Neutrophil (primary cell): Measurements from ENCODE around the gene SCN4A.
A peak's percentile ranks its signal among the peaks of the same experiment; 100 is the strongest.
"Not testable (repeated sequence)": the region's sequence is repeated elsewhere in the genome, so short reads cannot be mapped to it uniquely, and the experiment has no call there.

Experiments used
- H3K27ac ChIP-seq: fragments of 200-600 bp; sonication (generic); 2 replicates; pipeline ENCODE4 v1.5.1; 2016; ENCODE audit warnings: mild to moderate bottlenecking, moderate library complexity
- H3K27me3 ChIP-seq: fragments of 200-600 bp; sonication (generic); 2 replicates; pipeline ENCODE4 v1.6.0; 2016; ENCODE audit warnings: mild to moderate bottlenecking
- H3K36me3 ChIP-seq: fragments of 200-600 bp; sonication (generic); 2 replicates; pipeline ENCODE4 v1.5.1; 2017
- H3K4me1 ChIP-seq, 2 experiments: fragments of 200-600 bp in 1 of 2; sonication (generic) in 1 of 2; 1 replicate in 1 of 2; 2 replicates in 1 of 2; pipeline versions ENCODE4 v1.5.1 to v1.6.1; 2013 to 2016; ENCODE audit warnings: low read depth in 1 of 2, low read length in 1 of 2, mild to moderate bottlenecking in 1 of 2, moderate library complexity in 1 of 2; ENCODE audit not compliant: control insufficient read depth in 1 of 2, insufficient read depth in 1 of 2
- H3K4me3 ChIP-seq, 2 experiments: fragments of 200-600 bp in 1 of 2; sonication (generic) in 1 of 2; 1 replicate in 1 of 2; 2 replicates in 1 of 2; pipeline ENCODE4 v1.5.1; 2013 to 2016; ENCODE audit warnings: low read depth in 1 of 2, low read length in 1 of 2, mild to moderate bottlenecking in 1 of 2, moderate library complexity in 1 of 2
- H3K9me3 ChIP-seq: fragments of 200-600 bp; sonication (generic); 2 replicates; pipeline ENCODE4 v1.5.1; 2016
- CTCF ChIP-seq: fragments of 200-600 bp; sonication (generic); IDR thresholded peaks from 2 replicates; pipeline ENCODE4 v1.5.1; 2016; ENCODE audit warnings: antibody characterized with exemption

Gene SCN4A

GRCh38 chr17:63972796-63973195 is at the start of gene SCN4A:
TSS of gene SCN4A (minus strand) at chr17:63972918. CDS start at chr17:63972841, 77 bp downstream.
- Histone ChIP-seq H3K27me3 (no peaks in the 10 kb centered on the region), H3K9me3 (no peaks in the 10 kb centered on the region), H3K36me3 (no peaks in the 10 kb centered on the region), H3K27ac (no peak within 1 kb of the TSS), H3K4me1 (no peaks in the 10 kb centered on the region), H3K4me3 (no peak within 1 kb of the TSS)
- no peak for TF ChIP-seq CTCF

DNA sequence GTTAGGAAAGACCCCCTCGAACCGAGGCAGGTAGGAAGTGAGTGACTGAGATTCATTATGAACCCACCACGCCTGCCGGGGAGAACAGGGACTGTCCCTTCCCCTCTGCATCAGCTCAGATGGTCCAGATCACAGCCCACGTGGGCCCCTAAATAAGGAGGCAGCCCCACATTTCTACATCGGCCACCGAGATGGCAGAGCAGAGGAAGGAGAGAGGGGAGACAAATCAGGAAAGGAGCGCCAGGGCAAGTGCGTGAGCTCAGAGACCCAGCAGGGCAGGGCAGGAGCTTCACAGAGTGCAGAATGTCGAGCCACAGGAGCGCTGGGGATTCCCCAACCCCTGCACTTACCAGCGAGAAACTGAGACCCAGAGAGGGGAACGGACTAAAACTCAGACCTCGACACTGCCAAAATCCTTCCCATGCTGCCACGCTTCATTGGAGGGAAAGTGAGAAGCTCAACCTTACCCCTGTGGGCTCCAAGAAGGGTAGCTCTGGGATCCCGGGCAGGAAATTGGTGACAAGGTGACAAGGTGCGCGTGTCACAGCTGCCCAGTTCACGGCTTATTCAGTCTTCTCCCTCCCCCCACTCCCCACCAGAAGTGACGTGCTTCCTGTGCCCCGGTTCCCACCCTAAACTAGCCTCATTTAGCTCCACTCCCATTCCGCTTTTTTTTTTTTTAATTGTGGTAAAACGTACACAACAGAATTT is 47.5 kb upstream of the SCN4A start, which contains the start of gene ICAM2:
ICAM2 (minus strand) TSS at position 578 of the 711 bp plus-strand sequence. CDS start 13,942 bp downstream, outside the sequence.
- peak within 1 kb of the TSS; percentile 71 for H3K27ac ChIP-seq
- peaks cover 16 to 21% of the 10 kb centered on the region in 2 experiments for H3K4me1 ChIP-seq
- H3K4me3 ChIP-seq: peak within 1 kb of the TSS; percentile 63 to 64
- no peaks in the 10 kb centered on the region for H3K27me3 ChIP-seq
- H3K9me3 ChIP-seq: no peaks in the 10 kb centered on the region
- no peaks in the 10 kb centered on the region for H3K36me3 ChIP-seq
- no peak for TF ChIP-seq CTCF

DNA sequence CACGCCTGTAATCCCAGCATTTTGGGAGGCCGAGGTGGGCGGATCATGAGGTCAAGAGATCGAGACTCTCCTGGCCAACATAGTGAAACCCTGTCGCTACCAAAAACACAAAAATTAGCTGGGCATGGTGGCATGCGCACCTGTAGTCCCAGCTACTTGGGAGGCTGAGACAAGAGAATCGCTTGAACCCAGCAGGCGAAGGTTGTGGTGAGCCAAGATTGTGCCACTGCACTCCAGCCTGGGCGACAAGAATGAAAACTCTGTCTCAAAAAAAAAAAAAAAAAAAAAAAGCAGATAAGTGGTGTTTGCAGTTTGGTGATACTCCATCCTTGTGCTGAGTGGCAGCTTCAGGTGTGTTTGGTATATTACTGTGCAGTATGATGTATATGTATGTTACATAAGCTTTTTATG is 46.8 kb upstream of the SCN4A start:
- Histone ChIP-seq H3K4me3 (peak overlapping the region in 1 of 2 experiments; percentile 63), H3K27ac (peak overlapping the region; percentile 71), H3K4me1 (peaks cover 16 to 25% of the 10 kb centered on the region in 2 experiments)
- H3K27me3 ChIP-seq, H3K36me3 ChIP-seq, H3K9me3 ChIP-seq: not testable (repeated sequence)

GRCh38 chr17:64017381-64017980 is 44.8 kb upstream of the SCN4A start:
- no peaks in the 10 kb centered on the region for H3K9me3 ChIP-seq
- H3K27ac ChIP-seq: no peak overlapping the region
- no peak overlapping the region for H3K4me3 ChIP-seq
- H3K4me1 ChIP-seq: peaks cover 16 to 26% of the 10 kb centered on the region in 2 experiments
- H3K36me3 ChIP-seq: no peaks in the 10 kb centered on the region
- no peaks in the 10 kb centered on the region for H3K27me3 ChIP-seq
- TF ChIP-seq CTCF: no peak

DNA sequence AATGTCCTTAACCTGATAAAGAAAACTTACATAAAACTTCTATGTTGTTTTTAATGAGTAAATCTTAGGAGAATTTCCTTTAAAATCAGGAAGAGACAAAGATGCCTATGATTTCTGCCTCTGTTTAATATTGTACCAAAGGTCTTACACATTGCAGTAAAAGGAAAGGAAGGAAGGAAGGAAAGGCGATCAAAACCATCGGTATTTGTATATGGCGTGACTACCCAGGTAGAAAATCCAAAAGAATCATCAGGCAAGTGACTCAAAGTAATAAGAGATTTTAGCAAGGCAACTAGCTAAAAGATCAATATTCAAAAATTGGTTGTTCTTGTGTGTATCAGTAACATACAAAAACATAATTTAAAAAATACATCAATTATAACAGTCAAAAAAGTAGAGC is 44.3 kb upstream of the SCN4A start:
- Histone ChIP-seq H3K27ac (no peak overlapping the region), H3K4me3 (no peak overlapping the region), H3K36me3 (no peaks in the 10 kb centered on the region), H3K4me1 (peaks cover 16 to 26% of the 10 kb centered on the region in 2 experiments), H3K27me3 (no peaks in the 10 kb centered on the region), H3K9me3 (no peaks in the 10 kb centered on the region)
- TF ChIP-seq CTCF: no peak

DNA sequence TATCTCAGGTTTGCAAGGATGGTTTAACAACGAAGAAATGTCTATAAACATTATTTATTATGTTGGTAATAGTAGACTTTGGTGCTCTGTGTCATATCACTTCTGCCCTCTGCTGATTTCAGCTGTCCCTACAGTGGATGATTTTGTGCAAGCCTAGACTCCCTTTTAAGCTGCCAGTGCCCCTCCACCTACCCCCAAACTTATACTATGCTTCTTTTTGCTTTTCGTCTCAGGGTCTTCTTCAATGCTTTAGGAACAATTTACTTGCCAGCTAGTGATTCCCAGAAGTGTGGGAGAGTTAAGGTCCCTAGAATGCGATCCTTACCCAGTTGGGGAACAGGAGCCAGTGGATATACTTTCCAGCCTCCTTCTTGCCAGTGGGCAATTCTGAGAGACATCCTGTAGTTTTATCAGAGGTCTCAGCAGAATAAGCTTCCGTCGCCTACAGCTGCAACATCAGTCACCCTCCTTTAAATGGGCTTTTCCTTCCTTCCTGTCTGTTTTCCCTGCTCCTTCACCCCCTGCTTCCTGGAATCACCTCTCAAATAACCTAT is 43.6 kb upstream of the SCN4A start:
- TF ChIP-seq CTCF: no peak
- Histone ChIP-seq H3K9me3 (no peaks in the 10 kb centered on the region), H3K4me3 (no peak overlapping the region), H3K27me3 (no peaks in the 10 kb centered on the region), H3K36me3 (no peaks in the 10 kb centered on the region), H3K27ac (no peak overlapping the region), H3K4me1 (peaks cover 16 to 26% of the 10 kb centered on the region in 2 experiments)
